NCI-H2196 (cell line): ENCODE data around the gene PPP1CB.
"Not testable (repeated sequence)": the region's sequence is repeated elsewhere in the genome, so short reads cannot be mapped to it uniquely, and the experiment has no call there.

ENCODE experiments used
- DNase-seq: peaks from one replicate; lab custom pipeline; 2025; ENCODE audit not compliant: unreplicated experiment; lab: John Stamatoyannopoulos, UW

Gene PPP1CB

DNA sequence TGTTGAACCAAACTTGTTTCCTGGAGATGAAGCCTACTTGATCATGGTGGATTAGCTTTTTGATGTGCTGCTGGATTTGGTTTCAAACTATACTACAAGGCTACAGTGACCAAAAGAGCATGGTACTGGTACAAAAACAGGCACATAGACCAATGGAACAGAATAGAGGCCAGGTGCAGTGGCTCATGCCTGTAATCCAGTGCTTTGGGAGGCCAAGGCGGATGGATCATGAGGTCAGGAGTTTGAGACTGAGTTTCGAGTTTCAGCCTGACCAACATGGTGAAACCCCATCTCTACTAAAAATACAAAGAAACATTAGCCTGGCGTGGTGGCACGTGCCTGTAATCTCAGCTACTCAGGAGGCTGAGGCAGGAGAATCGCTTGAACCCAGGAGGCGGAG lies 9.0 kb upstream of the PPP1CB start:
- DNase-seq, result not testable (repeated sequence)

- DNase-seq, result no peak
These were observed 6.4 kb upstream of the PPP1CB start for GRCh38 chr2:28745225-28745624.

- DNase-seq, result no peak
These were observed 5.8 kb upstream of the PPP1CB start for GRCh38 chr2:28745876-28746275.

DNA sequence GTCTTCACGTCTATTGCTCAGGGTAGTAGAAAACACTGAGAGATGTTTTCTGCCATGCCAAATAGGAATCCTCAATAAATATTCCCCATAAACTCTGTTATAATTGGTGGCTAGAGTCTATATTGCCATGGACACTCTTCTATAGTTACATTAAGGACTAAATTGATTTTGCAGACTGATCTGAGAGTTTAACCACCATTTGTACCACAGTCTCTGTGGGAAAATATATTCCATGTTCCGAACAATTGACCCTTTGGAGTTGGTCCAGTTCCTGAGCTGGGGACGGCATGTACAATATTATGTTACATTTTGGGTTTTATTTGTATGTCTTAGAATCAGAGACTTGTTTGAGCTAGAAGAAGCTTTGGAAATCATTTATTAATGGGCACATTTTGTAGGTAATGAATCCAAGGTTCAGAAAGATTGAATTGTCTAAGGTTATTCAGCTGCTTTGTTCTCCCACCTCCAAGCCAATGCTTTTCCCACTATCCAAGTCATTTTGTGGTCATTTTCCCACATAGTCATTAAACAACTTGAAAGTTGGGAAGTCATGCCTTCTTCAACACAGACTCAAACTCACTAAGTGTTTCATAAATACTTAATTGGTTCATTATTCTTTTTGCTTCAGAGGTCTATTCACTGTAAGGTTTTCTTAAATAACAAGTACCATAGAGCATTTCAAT lies 5.1 kb upstream of the PPP1CB start:
- DNase-seq, result no peak

- peak; percentile 54 for DNase-seq
These were observed 3.9 kb upstream of the PPP1CB start for GRCh38 chr2:28747714-28748113.

- DNase-seq, result no peak
These were observed 3.5 kb upstream of the PPP1CB start for GRCh38 chr2:28748176-28748575.

- no peak for DNase-seq
These were observed 2.7 kb upstream of the PPP1CB start for GRCh38 chr2:28748941-28749340.

GRCh38 chr2:28749526-28749925 lies 2.1 kb upstream of the PPP1CB start:
- no peak for DNase-seq

- no peak for DNase-seq
These were observed 1.0 kb upstream of the PPP1CB start for GRCh38 chr2:28750316-28751251.

- DNase-seq, result no peak
These were observed 463 bp downstream of the PPP1CB start for GRCh38 chr2:28751956-28752630.

DNA sequence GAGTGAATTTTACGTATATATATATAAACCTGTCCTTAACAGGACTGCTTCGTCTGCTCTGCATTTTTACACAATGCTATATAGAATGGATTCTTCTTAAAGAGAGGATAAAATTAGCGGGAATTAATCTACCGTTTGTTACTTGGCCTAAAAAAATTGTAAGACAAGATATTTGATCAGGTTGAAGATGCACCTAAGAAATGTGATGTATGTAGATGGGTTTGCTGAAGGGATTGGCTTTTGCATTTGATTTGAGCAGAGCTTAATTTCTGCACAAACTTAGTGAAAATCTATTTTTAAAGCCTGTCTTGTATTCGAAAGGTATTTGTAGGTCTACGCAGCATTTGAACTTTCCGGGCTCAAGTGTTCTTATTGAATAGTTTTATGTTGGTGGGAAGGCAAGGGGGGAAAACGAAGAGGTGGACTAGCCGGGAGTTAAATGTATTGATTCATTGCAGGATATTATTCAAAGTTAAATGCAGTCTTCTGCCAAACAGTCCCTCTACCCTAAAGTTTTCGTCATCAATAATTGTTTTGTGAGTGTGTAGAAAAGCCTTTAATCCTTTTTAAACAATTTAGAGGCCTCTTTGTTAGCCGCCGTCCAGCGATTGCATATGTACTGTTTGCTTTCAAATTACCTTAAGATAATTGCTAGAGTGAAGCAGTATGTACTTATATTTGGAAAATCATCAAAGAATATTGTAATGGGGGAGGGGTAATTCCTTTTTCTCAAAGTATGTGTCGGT lies 1.2 kb downstream of the PPP1CB start:
- no peak for DNase-seq

DNA sequence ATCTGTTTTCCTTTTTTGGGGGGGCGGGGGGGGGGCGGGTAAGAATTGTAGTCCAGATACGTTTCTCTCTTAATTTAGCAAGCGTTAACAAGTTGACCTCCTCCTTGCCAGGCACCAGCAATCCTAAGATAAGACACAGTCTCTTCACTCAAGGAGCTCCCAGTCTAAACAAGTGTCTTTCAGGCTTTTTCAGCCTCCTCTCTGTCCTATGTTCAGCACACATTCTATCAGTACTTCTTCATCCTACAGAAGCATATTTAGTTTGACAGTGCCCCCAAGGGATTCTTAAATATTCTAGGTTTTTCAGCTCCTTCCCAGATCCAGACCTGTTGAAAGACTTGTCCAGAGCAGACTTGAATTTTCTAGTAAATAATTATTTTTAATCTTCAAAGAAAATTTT lies 2.7 kb downstream of the PPP1CB start:
- DNase-seq, result no peak

DNA sequence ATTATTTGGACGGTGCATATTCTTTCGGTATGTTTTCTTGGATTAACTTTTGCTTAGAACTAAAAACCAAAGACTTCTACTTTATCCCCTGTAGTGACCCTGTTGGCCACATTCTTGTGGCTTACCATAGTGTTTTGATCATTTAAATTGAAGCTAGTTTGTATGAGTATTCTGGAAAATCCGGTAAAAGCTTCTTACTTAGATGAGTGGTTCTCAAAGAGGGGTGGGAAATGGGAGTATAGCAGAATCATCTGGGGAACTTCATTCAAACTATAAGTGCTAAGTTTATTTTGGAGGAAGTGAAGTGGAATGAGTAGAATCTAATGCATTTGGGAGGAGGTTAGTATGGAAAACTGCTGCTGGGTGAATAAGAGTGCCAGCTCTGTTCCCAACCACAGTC lies 3.8 kb downstream of the PPP1CB start:
- DNase-seq, result no peak

DNA sequence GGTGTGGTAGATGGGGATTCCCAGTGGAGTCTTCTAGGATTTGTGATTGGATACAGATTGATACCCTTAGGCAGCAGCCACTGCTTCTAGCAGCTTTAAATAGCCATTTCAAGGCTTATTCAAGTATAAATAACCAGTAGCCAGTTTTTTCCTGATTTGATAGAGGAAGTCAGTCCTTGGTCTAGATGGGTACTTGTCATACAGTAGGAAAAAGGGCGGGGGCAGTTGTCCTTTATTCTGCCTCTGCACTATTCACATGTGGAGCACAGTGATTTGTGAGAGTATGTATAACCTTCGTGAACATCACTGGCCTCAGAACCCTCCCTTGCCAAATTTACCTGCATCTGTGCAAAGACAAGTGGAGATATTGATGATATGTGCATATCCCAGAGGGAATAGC lies 6.8 kb downstream of the PPP1CB start:
- DNase-seq, result no peak

DNA sequence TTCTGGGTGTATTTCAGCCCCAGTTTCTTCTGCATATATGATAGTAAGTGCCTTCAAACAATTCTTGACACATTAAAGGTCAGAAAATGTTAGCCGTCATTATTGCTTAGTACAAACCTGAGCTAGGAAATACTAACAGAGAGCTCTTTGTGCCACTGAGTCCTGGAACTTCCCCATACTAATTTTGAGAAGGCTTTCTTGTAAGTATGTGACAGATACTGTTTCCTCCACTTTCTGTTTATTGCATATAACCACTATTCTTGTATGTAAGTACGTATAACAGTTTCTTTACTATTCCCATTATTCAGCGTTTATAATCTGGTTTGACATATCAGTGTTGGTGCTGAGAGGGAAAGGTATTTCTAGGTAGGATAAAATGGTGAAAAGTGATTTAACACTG lies 9.8 kb downstream of the PPP1CB start:
- DNase-seq, result no peak

- no peak for DNase-seq
These were observed 13.5 kb downstream of the PPP1CB start for GRCh38 chr2:28764909-28765711.

GRCh38 chr2:28766070-28766469 lies 14.4 kb downstream of the PPP1CB start:
- no peak for DNase-seq

DNA sequence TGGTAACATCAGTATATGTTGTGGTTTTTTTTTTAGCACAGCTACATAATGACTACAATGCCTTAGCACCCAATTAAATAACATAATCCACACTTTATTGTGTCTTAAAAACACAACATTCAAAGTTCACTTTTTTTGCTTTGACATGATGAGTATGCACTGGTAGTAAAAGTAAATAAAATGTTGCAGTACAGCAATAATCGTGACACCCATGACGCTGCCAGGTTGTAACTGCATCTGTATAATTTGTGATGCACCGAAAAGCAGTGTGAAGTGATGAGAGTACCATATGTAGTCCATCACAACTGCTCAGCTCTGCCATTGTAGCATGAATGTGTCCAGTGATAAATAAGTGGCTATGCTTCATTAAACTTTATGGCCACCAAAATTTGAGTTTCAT lies 15.7 kb downstream of the PPP1CB start:
- no peak for DNase-seq

GRCh38 chr2:28768422-28768821 lies 16.8 kb downstream of the PPP1CB start:
- no peak for DNase-seq

DNA sequence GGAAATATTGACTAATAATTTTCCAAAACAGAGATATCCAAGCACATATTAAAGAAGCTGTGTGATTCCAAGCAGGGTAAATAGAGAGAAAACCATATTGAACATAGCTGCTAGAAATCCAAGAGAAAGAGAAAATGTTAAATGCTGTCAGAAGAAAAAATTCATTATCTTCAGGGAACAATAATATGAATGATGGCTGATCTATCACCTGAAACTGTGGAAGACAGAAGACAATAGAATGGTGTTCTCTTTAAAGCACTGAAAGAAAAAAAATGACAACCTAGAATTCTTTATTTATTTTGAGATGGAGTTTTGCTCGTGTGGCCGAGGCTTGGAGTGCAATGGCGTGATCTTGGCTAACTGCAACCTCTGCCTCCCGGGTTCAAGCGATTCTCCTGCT lies 17.3 kb downstream of the PPP1CB start:
- no peak for DNase-seq
